ENCODE measurements around the gene TOP1.
A peak's percentile ranks its signal among the peaks of the same experiment; 100 is the strongest.

The TOP1 gene

DNA sequence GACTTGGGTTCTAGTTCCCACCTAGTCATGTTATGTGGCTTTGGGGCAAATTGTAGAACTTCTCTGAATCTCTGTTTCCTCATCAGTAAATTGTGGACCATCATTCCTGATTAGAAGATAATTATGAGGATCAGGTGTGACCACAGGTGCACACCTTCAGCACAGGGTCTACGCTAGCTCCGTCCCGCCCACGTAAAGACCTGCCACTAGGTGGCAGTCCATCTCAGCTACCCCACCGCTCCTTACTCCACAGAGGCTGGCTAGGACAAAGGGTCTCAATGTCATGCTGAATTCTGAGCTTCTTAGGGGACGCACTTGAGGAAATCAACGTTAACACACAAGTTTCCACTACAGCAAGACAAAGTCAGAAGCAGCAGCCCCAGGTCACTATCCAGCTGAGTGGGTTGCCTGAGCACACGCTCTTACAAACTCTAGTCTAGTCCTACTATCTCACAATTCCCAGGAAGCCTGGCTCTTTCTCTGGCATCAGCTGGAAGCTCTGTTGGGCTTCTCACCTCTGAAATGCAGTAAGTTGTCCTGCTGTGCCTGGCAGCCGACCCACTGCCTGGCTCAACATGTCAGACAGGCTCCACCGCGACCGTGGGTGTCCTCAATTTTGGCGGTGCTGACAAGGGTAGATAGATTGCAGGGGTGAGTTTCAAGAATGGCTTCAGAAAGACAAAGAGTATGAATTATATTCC, 106.7 kb downstream of the TOP1 start:
- peak; percentile 34 for DNase-seq

- no peak for DNase-seq
Observed at GRCh38 chr20:41135888-41136679, 107.5 kb downstream of the TOP1 start.

DNA sequence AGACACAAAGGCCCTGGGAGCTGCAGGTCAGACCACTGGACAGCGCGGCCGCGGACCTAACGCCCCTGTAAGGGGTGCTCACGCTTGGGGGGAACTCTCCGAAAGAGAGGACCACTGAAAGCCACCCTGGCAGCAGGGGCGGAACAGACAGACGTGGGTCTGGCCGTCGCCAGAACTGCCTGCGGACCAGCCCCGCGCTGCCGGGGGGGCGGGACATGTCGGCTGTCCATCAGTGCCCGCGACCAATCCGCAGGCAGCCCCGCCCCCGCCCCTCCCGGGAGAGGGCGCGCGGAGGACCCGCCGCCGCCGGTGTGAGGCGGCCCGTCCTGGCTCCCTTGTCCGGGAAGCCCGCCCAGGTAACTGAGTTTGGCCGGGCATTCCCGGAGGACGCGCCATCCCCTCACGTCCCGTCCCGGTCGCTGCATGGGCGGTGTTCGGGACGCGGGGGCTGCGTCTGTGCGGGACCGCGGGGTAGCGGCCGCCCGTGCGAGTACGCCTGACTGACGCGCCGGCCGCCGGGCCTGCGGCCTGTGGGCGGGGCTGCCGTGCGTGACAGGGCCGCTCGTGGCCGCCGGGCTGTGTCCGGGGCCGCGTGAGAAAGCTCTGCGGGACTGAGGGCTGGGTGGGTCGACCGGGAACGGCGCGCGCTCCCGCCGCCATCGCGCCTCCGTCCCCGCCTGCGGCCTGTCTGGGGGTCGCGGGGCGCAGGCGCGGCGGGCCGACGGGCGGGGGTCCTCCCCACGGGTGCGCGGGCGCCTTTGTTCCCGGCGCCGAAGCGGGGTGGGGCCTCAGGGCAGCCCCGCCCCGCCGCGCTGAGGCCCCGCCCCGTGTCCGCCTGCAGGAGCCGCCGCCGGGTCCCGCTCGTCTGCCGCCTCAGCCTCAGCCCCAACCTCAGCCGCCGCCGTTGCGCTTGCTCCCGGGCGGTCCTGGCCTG, 108.3 kb downstream of the TOP1 start, which contains the start of gene PLCG1:
Gene PLCG1 (plus strand): TSS at position 864 of the 934 bp plus-strand sequence. CDS start 99 bp downstream, outside the sequence.
- peak; percentile 27 for DNase-seq

GRCh38 chr20:41137614-41138474, 109.2 kb downstream of the TOP1 start:
- peak; percentile 11 for DNase-seq

GRCh38 chr20:41138475-41139226, 110.0 kb downstream of the TOP1 start:
- DNase-seq: no peak

GRCh38 chr20:41139227-41140093, 110.8 kb downstream of the TOP1 start:
- DNase-seq: no peak

- DNase-seq: no peak
Observed at GRCh38 chr20:41140226-41141133, 111.9 kb downstream of the TOP1 start.

- no peak for DNase-seq
Observed at GRCh38 chr20:41141153-41141815, 112.7 kb downstream of the TOP1 start.

GRCh38 chr20:41142245-41142644, 113.6 kb downstream of the TOP1 start:
- DNase-seq: no peak

DNA sequence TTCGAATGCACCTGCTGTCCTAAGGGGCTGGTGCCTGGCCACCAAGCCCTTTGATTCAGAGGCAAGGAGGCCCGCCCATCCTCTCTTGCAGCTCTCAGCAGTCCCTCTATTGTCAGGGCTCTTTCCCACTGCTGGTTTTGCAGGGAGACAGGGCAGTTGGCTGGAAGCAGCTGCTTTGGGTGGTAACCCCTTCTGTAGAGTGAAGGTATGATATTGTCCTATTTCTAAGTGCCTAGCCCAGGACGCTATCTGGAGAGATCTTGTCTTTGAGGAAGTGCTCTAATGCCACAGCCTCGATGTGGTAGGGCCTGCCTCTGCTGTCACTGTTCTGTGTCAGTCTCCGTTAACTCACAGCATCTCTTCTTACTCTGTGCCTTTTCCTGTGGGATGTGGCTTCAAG, 114.3 kb downstream of the TOP1 start:
- DNase-seq: no peak

DNA sequence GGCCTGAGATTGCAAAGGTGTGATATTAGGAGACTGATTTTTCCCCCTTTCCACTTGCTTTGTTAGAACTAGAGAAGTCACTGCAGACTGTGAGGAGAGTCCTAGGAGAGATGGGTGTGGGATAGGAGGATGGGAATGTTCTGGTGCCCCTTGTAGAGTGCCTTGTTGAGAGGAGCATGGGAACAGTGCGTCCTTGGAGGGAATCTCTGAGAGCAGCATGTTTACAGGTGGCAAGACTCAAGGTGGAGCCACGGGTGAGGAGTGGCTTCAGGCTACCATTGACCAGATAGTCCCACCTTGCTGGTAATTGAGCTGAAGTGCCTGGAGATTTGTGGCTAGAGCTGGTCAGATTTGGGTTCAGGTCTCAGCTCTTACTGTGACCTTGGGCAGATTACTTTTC, 114.7 kb downstream of the TOP1 start:
- DNase-seq: no peak

DNA sequence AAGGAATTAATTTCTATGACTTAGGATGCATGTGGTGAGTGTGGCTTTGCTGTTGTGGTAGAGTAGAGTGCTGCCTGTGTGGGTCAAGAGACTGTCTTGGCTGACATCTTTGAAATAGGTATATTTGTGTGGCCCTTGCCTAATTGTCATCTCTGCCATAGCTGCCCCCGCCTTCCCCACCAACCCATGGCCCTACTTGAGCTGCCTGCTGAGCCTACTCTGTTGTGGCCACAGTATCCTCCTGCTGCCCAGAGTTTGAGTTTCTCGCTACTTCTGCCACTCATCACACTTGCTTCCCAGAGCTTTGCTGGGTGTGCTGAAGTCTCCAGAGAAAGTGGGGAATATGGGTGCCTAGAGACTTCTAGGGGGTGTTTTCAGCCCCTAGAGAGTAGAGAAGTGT, 116.7 kb downstream of the TOP1 start:
- DNase-seq: no peak

GRCh38 chr20:41145821-41146620, 117.4 kb downstream of the TOP1 start:
- DNase-seq: no peak

DNA sequence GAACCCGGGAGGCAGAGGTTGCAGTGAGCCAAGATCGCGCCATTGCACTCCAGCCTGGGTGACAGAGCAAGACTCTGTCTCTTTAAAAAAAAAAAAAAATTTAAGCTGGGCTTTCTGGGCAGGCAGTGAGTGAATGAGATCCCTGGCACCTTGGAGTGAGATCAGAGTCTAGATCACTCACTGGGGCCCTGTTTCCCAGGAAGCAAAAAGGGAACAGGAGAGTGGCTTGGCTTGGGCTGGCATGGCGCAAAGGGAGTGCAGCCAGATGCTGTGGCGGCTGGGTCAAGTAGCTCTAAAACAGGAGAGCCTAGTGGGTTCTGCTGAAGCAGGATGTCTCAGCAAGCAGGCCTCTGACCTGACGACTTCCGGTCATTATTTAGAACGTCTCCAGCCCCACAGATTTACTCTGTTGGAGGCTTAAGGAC, 119.2 kb downstream of the TOP1 start:
- DNase-seq: no peak

DNA sequence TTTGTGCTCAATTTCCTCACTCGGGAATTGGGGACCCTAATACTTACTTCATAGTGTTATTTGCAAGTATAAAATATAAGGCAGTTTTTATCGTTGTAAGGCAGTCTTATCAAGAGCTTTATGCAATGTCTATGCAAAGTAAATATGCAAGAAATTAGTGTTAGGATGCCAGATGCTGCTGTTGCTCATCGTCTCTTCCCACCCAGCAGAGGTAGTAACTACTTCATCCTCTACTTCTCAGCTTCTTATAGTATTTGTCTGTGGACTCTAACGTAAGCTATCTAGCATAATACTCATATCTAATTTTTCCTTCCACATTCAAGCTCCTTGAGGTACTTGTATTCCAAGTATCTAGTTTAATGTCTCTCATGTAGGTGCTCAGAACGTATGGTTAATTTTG, 120.3 kb downstream of the TOP1 start:
- DNase-seq: no peak

DNA sequence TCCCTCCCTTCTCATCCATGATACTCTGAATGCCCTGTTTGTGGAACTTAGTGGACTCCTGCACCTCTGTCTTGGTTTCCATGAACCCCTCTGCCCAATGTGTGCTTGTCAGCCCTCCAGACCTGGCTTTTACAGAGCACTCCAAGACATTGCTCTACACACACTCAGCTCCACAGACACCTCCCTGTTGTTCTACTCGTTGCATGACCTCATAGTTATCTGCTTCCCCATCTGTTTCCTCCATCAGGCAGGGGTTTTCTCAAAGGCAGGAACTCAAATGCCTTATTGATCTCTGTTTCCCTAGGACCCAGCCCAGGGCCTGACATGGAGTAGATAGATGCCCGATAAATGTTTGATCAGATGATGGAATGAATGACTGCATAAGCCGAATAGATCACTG, 122.0 kb downstream of the TOP1 start:
- no peak for DNase-seq

DNA sequence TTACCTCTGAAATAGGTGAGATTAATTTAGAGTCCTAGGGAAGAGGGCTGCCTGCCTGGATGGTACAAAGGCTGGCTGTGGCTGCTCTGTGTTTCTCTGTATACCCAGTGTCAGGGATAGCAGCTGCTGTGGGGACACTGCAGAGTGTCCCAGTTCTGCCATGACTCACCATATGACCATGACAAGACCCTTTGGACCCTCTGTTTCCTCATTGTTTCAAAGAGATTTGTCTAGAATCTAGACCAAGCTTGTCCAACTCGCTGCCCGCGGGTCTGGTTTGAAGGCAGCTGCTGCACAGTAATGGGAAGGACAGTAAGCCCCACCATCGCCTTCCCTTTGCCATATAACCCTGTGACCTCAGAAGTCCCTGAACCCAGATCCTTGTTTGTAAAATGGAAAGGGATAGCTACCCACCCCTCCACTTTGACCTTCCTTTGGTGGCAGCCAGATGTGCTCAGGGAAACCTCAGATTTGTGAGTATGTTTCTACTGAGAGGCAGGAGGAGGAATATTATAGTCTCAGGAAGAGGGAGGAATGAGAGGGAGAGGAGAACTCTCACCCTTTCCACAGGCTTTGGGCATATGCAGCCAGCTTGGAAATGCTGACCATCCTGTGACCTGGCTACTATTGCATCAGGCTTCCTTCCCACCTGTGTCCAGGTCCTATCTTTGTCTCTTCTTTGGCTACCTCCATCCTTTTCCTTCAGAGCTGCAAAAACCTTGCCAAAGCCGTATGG, 122.7 kb downstream of the TOP1 start:
- DNase-seq: no peak

Data from NCI-H1694 treated with DMSO at 0.1 percent for 48 hours (cell line).